Neural cell (in vitro differentiated cells): ENCODE data around the gene LRRK1. TPM values are rescaled to one million over a fixed set of nuclear protein-coding genes. Genes with fewer than 3 reads are reported as not detected.

ENCODE experiments used
- H2AFZ ChIP-seq: fragments of 200-600, 300-800 bp; sonication (generic), shearing (Covaris generic); 2 replicates; pipeline ENCODE4 v1.6.0; 2014; ENCODE audit warnings: low read depth, mild to moderate bottlenecking, antibody characterized with exemption, low read length, moderate library complexity
- H3F3A ChIP-seq: fragments of 200-600 bp; shearing (Covaris generic); 2 replicates; pipeline ENCODE4 v1.6.1; 2016; ENCODE audit warnings: mild to moderate bottlenecking, moderate library complexity, mixed read lengths, antibody characterized with exemption, low read length; ENCODE audit not compliant: insufficient read depth, poor library complexity, severe bottlenecking
- H3K27ac ChIP-seq: fragments of 200-600, 300-800 bp; sonication (generic), shearing (Covaris generic); 2 replicates; pipeline ENCODE4 v1.5.1; 2014; ENCODE audit warnings: mild to moderate bottlenecking, low read length, moderate library complexity
- H3K27me3 ChIP-seq: fragments of 300-800, 200-600 bp; sonication (generic), shearing (Covaris generic); 2 replicates; pipeline ENCODE4 v1.6.0; 2014; ENCODE audit warnings: mild to moderate bottlenecking, low read depth, low read length, moderate library complexity; ENCODE audit not compliant: insufficient read depth
- H3K36me3 ChIP-seq: fragments of 300-800, 200-600 bp; sonication (generic), shearing (Covaris generic); 2 replicates; pipeline ENCODE4 v1.5.1; 2014; ENCODE audit warnings: mild to moderate bottlenecking, antibody characterized with exemption, low read length, moderate library complexity; ENCODE audit not compliant: insufficient read depth
- H3K4me2 ChIP-seq: fragments of 300-800, 200-600 bp; sonication (generic), shearing (Covaris generic); 2 replicates; pipeline ENCODE4 v1.6.0; 2014; ENCODE audit warnings: mild to moderate bottlenecking, low read length
- H3K4me3 ChIP-seq: fragments of 300-800, 200-600 bp; sonication (generic), shearing (Covaris generic); 2 replicates; pipeline ENCODE4 v1.5.1; 2014; ENCODE audit warnings: mild to moderate bottlenecking, low read length, moderate library complexity
- H3K79me2 ChIP-seq: fragments of 200-600 bp; shearing (Covaris generic); replicated peaks from 2 replicates; pipeline ENCODE4 v1.6.0; 2014; ENCODE audit warnings: mild to moderate bottlenecking, low read length, moderate library complexity; ENCODE audit not compliant: insufficient read depth
- H3K9ac ChIP-seq: fragments of 300-800, 200-600 bp; sonication (generic), shearing (Covaris generic); 2 replicates; pipeline ENCODE4 v1.6.1; 2016; ENCODE audit warnings: mild to moderate bottlenecking, low read length, mixed read lengths
- H3K9me2 ChIP-seq: fragments of 200-600 bp; shearing (Covaris generic); 2 replicates; pipeline ENCODE4 v1.6.1; 2016; ENCODE audit warnings: mild to moderate bottlenecking, low read length, mixed read lengths; ENCODE audit not compliant: insufficient read depth
- H3K9me3 ChIP-seq: fragments of 200-600, 300-800 bp; sonication (generic), shearing (Covaris generic); 2 replicates; pipeline ENCODE4 v1.6.1; 2016; ENCODE audit warnings: mild to moderate bottlenecking, mixed run types, low read length, moderate library complexity, mixed read lengths
- H4K20me1 ChIP-seq: fragments of 200-600 bp; shearing (Covaris generic); 2 replicates; pipeline ENCODE4 v1.6.1; 2016; ENCODE audit warnings: mild to moderate bottlenecking, mixed run types; ENCODE audit not compliant: insufficient read depth
- EP300 ChIP-seq: fragments of 450-650 bp; conservative IDR thresholded peaks from 2 replicates; pipeline ENCODE4 v1.6.1; 2014; ENCODE audit warnings: antibody characterized with exemption, mild to moderate bottlenecking, moderate library complexity; ENCODE audit not compliant: poor library complexity, severe bottlenecking
- EZH2 ChIP-seq: fragments of 200-600, 300-800 bp; shearing (Covaris generic), sonication (generic); IDR thresholded peaks from 2 replicates; pipeline ENCODE4 v1.6.1; 2014; ENCODE audit warnings: antibody characterized with exemption, low read length, borderline replicate concordance, mild to moderate bottlenecking; ENCODE audit not compliant: insufficient read depth, poor library complexity, severe bottlenecking
- MXI1 ChIP-seq: fragments of 450-650 bp; conservative IDR thresholded peaks from 2 replicates; pipeline ENCODE4 v1.6.1; 2014; ENCODE audit warnings: antibody characterized with exemption, mild to moderate bottlenecking; ENCODE audit not compliant: poor library complexity, severe bottlenecking
- POLR2AphosphoS5 ChIP-seq: IDR thresholded peaks from 2 replicates; pipeline ENCODE4 v1.6.1; 2012
- RAD21 ChIP-seq: fragments of 450-650 bp; conservative IDR thresholded peaks from 2 replicates; pipeline ENCODE4 v1.6.1; 2014; ENCODE audit warnings: antibody characterized with exemption, mild to moderate bottlenecking, moderate library complexity
- SMC3 ChIP-seq: fragments of 450-650 bp; conservative IDR thresholded peaks from 2 replicates; pipeline ENCODE4 v1.6.1; 2014; ENCODE audit warnings: antibody characterized with exemption, mild to moderate bottlenecking, moderate library complexity; ENCODE audit not compliant: poor library complexity
- TAF1 ChIP-seq: IDR thresholded peaks from 2 replicates; pipeline ENCODE4 v1.6.1; 2012; ENCODE audit warnings: low read depth
- polyA plus RNA-seq: library from polyadenylated mRNA; depleted of rRNA; stranded (reverse); fragments of >200 nt; gene quantifications from 2 replicates; pipeline ENCODE4 v1.2.3, GENCODE V29; 2014
- TF ChIP-seq, protein P1 (sequence below): IDR thresholded peaks from 2 replicates; pipeline ENCODE4 v1.6.1; 2012; ENCODE audit warnings: borderline replicate concordance
- TF ChIP-seq, protein P2 (sequence below): fragments of 450-650 bp; IDR thresholded peaks from 2 replicates; pipeline ENCODE4 v1.5.1; 2014; ENCODE audit warnings: antibody characterized with exemption, mild to moderate bottlenecking, moderate library complexity; ENCODE audit not compliant: poor library complexity, severe bottlenecking

LRRK1 gene
- polyA plus RNA-seq, 1 donor from 2014 or later = 0.06 TPM

DNA sequence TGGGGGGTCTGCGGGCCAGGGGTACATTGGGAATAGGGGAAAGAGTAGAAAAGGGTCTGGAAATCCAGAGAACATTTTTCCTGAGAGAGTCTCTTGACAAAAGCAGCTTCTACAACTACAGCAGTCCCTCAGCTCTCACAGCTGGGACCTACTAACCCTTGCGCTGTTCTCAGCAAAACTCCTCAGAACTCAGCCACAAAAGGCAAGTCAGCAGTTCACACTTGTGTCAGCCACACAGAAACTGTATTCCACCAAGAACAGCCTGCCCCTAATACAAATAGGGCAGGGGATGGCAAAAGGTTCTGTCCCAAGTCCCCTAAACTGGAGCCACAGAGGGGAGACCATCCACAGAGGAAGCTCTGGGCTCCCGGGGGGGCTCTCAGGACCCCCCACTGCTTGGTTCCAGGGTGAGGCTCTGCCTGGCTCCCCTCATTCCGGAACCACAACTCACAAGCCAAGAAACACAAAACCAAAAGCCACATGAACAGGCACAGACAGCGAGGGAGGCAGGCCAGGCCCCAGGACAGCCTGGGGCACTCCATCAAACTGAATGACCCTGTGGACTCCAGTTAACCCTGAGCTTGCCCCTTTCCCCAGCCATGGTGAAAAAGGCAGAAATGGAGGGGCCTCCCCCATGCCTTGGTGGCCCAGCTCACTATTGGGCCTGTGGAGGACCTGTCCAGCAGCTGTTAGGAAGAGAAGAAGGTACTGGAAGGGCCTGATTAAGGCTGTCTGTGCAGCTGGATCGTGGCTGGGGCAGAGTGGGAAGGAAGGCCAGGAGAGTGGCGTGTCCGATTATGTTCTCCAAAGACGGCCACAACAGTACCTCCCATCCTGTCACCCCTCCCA, 170.6 kb downstream of the LRRK1 start:
- Histone ChIP-seq H3F3A (no peaks in the 10 kb centered on the region), H4K20me1 (no peaks in the 10 kb centered on the region), H3K4me2 (no peak overlapping the region), H3K79me2 (no peaks in the 10 kb centered on the region), H3K36me3 (no peaks in the 10 kb centered on the region), H3K4me3 (no peak overlapping the region), H3K9me2 (no peaks in the 10 kb centered on the region), H3K9ac (no peak overlapping the region), H3K27me3 (no peaks in the 10 kb centered on the region), H3K27ac (no peak overlapping the region), H3K9me3 (no peaks in the 10 kb centered on the region), H2AFZ (no peak overlapping the region)
- TF ChIP-seq, protein P1, sequence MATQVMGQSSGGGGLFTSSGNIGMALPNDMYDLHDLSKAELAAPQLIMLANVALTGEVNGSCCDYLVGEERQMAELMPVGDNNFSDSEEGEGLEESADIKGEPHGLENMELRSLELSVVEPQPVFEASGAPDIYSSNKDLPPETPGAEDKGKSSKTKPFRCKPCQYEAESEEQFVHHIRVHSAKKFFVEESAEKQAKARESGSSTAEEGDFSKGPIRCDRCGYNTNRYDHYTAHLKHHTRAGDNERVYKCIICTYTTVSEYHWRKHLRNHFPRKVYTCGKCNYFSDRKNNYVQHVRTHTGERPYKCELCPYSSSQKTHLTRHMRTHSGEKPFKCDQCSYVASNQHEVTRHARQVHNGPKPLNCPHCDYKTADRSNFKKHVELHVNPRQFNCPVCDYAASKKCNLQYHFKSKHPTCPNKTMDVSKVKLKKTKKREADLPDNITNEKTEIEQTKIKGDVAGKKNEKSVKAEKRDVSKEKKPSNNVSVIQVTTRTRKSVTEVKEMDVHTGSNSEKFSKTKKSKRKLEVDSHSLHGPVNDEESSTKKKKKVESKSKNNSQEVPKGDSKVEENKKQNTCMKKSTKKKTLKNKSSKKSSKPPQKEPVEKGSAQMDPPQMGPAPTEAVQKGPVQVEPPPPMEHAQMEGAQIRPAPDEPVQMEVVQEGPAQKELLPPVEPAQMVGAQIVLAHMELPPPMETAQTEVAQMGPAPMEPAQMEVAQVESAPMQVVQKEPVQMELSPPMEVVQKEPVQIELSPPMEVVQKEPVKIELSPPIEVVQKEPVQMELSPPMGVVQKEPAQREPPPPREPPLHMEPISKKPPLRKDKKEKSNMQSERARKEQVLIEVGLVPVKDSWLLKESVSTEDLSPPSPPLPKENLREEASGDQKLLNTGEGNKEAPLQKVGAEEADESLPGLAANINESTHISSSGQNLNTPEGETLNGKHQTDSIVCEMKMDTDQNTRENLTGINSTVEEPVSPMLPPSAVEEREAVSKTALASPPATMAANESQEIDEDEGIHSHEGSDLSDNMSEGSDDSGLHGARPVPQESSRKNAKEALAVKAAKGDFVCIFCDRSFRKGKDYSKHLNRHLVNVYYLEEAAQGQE = no peak
- TF ChIP-seq RAD21 (no peak), MXI1 (no peak), TAF1 (no peak), SMC3 (no peak)
- TF ChIP-seq, protein P2, sequence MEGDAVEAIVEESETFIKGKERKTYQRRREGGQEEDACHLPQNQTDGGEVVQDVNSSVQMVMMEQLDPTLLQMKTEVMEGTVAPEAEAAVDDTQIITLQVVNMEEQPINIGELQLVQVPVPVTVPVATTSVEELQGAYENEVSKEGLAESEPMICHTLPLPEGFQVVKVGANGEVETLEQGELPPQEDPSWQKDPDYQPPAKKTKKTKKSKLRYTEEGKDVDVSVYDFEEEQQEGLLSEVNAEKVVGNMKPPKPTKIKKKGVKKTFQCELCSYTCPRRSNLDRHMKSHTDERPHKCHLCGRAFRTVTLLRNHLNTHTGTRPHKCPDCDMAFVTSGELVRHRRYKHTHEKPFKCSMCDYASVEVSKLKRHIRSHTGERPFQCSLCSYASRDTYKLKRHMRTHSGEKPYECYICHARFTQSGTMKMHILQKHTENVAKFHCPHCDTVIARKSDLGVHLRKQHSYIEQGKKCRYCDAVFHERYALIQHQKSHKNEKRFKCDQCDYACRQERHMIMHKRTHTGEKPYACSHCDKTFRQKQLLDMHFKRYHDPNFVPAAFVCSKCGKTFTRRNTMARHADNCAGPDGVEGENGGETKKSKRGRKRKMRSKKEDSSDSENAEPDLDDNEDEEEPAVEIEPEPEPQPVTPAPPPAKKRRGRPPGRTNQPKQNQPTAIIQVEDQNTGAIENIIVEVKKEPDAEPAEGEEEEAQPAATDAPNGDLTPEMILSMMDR = no peak

DNA sequence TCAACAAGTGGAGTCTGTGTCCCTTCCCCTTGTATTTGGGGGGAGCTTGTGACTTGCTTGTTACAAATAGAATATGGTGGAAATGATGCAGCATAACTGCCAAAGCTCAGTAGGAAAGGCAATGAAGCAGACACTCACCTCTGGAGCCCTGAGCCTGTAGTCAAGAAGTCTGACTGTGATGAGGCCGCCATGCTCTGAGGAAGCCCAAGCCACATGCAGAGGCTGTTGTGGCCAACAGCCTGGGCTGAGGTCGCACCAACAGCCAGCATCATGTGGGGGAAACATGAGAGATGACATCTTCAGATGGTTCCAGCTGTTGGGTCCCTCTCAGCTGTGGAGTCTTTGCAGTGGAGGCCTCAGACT, 171.3 kb downstream of the LRRK1 start:
- H3K27ac ChIP-seq = no peak overlapping the region
- H4K20me1 ChIP-seq = no peaks in the 10 kb centered on the region
- no peaks in the 10 kb centered on the region for H3K27me3 ChIP-seq
- H3K9me2 ChIP-seq = no peaks in the 10 kb centered on the region
- no peak overlapping the region for H3K4me3 ChIP-seq
- no peak overlapping the region for H3K9ac ChIP-seq
- no peaks in the 10 kb centered on the region for H3F3A ChIP-seq
- H3K79me2 ChIP-seq = no peaks in the 10 kb centered on the region
- no peak overlapping the region for H2AFZ ChIP-seq
- no peaks in the 10 kb centered on the region for H3K36me3 ChIP-seq
- H3K9me3 ChIP-seq = no peaks in the 10 kb centered on the region
- H3K4me2 ChIP-seq = no peak overlapping the region
- TF ChIP-seq EZH2 (no peak), EP300 (no peak), POLR2AphosphoS5 (no peak), SMC3 (no peak), TAF1 (no peak), RAD21 (no peak), MXI1 (no peak)
- TF ChIP-seq, protein P2 = no peak
- TF ChIP-seq, protein P1 = no peak
